Keratinocyte (primary cell): ENCODE data around the gene KRT84. TPM values are rescaled to one million over a fixed set of nuclear protein-coding genes. Genes with fewer than 3 reads are reported as not detected.

ENCODE experiments used
- DNase-seq: peaks from one replicate; pipeline ENCODE4 v3.0.0-alpha.2; 2011; ENCODE audit warnings: low read depth, missing footprints, low spot score
- FAIRE-seq: peaks from 2 replicates; lab custom pipeline; 2011; peaks lifted over from hg19 to GRCh38; lab: Jason Lieb, UNC
- H2AFZ ChIP-seq: 2 replicates; pipeline ENCODE4 v1.6.0; 2012; ENCODE audit warnings: low read length, control low read depth, inconsistent platforms; ENCODE audit not compliant: control insufficient read depth
- H3K27ac ChIP-seq: 2 replicates; pipeline ENCODE4 v1.5.1; 2011; ENCODE audit warnings: low read length; ENCODE audit not compliant: control insufficient read depth, insufficient read depth
- H3K27me3 ChIP-seq: 3 replicates; pipeline ENCODE4 v1.6.0; 2011; ENCODE audit warnings: low read length; ENCODE audit not compliant: control insufficient read depth, insufficient read depth; ENCODE audit errors: extremely low read depth
- H3K36me3 ChIP-seq, 2 experiments: 2 replicates in 1 of 2; 3 replicates in 1 of 2; pipeline ENCODE4 v1.5.1; 2011; ENCODE audit warnings: low read length in 2 of 2, mild to moderate bottlenecking in 1 of 2; ENCODE audit not compliant: control insufficient read depth in 2 of 2, insufficient read depth in 2 of 2; ENCODE audit errors: extremely low read depth in 1 of 2
- H3K4me1 ChIP-seq: 3 replicates; pipeline ENCODE4 v1.5.1; 2011; ENCODE audit warnings: low read length; ENCODE audit not compliant: control insufficient read depth, insufficient read depth; ENCODE audit errors: extremely low read depth
- H3K4me2 ChIP-seq: 3 replicates; pipeline ENCODE4 v1.6.0; 2011; ENCODE audit warnings: low read depth, low read length; ENCODE audit not compliant: control insufficient read depth, insufficient read depth; ENCODE audit errors: extremely low read depth
- H3K4me3 ChIP-seq, 3 experiments: fragments of 200-600 bp in 1 of 3; sonication (generic) in 1 of 3; 2 replicates in 2 of 3; 3 replicates in 1 of 3; pipeline ENCODE4 v1.5.1; 2011 to 2016; ENCODE audit warnings: low read length in 3 of 3, mild to moderate bottlenecking in 3 of 3, control low read depth in 2 of 3, inconsistent platforms in 1 of 3, low read depth in 1 of 3, mixed read lengths in 1 of 3, mixed run types in 1 of 3, moderate library complexity in 1 of 3; ENCODE audit not compliant: control insufficient read depth in 2 of 3, insufficient read depth in 2 of 3; ENCODE audit errors: extremely low read depth in 1 of 3
- H3K79me2 ChIP-seq: 2 replicates; pipeline ENCODE4 v1.6.0; 2012; ENCODE audit warnings: low read length; ENCODE audit not compliant: control insufficient read depth, insufficient read depth
- H3K9ac ChIP-seq: 3 replicates; pipeline ENCODE4 v1.6.0; 2011; ENCODE audit warnings: low read length; ENCODE audit not compliant: control insufficient read depth, insufficient read depth; ENCODE audit errors: extremely low read depth
- H3K9me1 ChIP-seq: 3 replicates; pipeline ENCODE4 v1.6.0; 2011; ENCODE audit warnings: low read length; ENCODE audit not compliant: control insufficient read depth, insufficient read depth; ENCODE audit errors: extremely low read depth
- H3K9me3 ChIP-seq: 2 replicates; pipeline ENCODE4 v1.5.1; 2012; ENCODE audit warnings: low read depth, low read length; ENCODE audit not compliant: control insufficient read depth
- H4K20me1 ChIP-seq: 3 replicates; pipeline ENCODE4 v1.6.0; 2011; ENCODE audit warnings: low read length; ENCODE audit not compliant: control insufficient read depth, insufficient read depth; ENCODE audit errors: extremely low read depth
- EZH2 ChIP-seq: IDR thresholded peaks from one replicate; pipeline ENCODE4 v1.6.1; 2012; ENCODE audit warnings: inconsistent platforms, mild to moderate bottlenecking, low read length, moderate library complexity
- dilution Hi-C: fragments of 300-500 bp; cut with MboI; formaldehyde crosslinking; loops from one replicate; pipeline ENCODE4 v1.7.0; 2020; ENCODE audit warnings: low sequenced_read_pairs; ENCODE audit not compliant: extremely low pct_ligation_motif_present
- polyA plus RNA-seq, 5 experiments: library from polyadenylated mRNA; depleted of rRNA in 3 of 5; stranded (reverse) in 3 of 5; stranded (forward) in 1 of 5; unstranded in 1 of 5; fragments of >200 nt; gene quantifications; 1 replicate in 1 of 5; 2 replicates in 3 of 5; 3 replicates in 1 of 5; pipeline versions ENCODE4 v1.2.1 to v1.2.3, GENCODE V29; 2011 to 2012; ENCODE audit warnings: missing spikeins in 2 of 5, low read depth in 1 of 5, low replicate concordance in 1 of 5
- TF ChIP-seq, protein P1 (sequence below), 3 experiments: IDR thresholded peaks in 1 of 3; conservative IDR thresholded peaks in 1 of 3; optimal IDR thresholded peaks in 1 of 3; 2 replicates in 2 of 3; 3 replicates in 1 of 3; pipeline versions ENCODE3 to v1.5.1; 2011; ENCODE audit warnings: low read length in 3 of 3, mild to moderate bottlenecking in 3 of 3, moderate library complexity in 2 of 3, control low read depth in 1 of 3, inconsistent platforms in 1 of 3; ENCODE audit not compliant: insufficient read depth in 2 of 3; ENCODE audit errors: extremely low read depth in 1 of 3

KRT84 gene
- polyA plus RNA-seq, 1 donor (not counting 4 experiments of a cell fraction or from before 2014, with no cell fraction given), result 0.10 TPM

DNA sequence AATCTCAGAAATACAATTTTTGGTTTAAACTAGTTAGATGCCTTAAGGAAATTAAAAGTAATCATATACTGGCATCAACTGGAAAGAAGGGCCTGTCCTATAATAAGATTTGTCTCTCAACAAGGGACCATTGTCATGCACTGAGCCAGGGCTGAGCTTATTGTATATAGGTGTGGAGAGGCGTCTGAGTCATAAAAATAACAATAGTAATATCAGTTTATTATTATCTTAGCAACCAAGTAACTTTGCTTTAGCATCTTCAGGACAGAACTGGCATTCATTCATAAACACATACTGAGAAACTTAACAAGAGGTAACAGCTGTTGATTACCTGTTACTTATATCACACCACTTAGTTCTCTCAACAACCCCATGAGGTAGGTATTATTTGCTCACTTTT lies 41.6 kb upstream of the KRT84 start:
- no peak for DNase-seq
- H3K4me3 ChIP-seq, result no peak overlapping the region
- peaks cover 8% of the 10 kb centered on the region for H3K4me1 ChIP-seq
- no peaks in the 10 kb centered on the region for H4K20me1 ChIP-seq
- peak; percentile 76 for FAIRE-seq
- H3K9me1 ChIP-seq, result no peaks in the 10 kb centered on the region
- H3K27me3 ChIP-seq, result no peaks in the 10 kb centered on the region
- no peaks in the 10 kb centered on the region for H3K79me2 ChIP-seq
- H3K4me2 ChIP-seq, result no peak overlapping the region
- no peak overlapping the region for H2AFZ ChIP-seq
- H3K27ac ChIP-seq, result no peak overlapping the region
- no peak overlapping the region for H3K9ac ChIP-seq
- peaks cover 0 to 3% of the 10 kb centered on the region in 2 experiments for H3K36me3 ChIP-seq
- dilution Hi-C loops, result no loop called here
- H3K9me3 ChIP-seq, result no peaks in the 10 kb centered on the region
- TF ChIP-seq EZH2, result no peak
- TF ChIP-seq, protein P1, sequence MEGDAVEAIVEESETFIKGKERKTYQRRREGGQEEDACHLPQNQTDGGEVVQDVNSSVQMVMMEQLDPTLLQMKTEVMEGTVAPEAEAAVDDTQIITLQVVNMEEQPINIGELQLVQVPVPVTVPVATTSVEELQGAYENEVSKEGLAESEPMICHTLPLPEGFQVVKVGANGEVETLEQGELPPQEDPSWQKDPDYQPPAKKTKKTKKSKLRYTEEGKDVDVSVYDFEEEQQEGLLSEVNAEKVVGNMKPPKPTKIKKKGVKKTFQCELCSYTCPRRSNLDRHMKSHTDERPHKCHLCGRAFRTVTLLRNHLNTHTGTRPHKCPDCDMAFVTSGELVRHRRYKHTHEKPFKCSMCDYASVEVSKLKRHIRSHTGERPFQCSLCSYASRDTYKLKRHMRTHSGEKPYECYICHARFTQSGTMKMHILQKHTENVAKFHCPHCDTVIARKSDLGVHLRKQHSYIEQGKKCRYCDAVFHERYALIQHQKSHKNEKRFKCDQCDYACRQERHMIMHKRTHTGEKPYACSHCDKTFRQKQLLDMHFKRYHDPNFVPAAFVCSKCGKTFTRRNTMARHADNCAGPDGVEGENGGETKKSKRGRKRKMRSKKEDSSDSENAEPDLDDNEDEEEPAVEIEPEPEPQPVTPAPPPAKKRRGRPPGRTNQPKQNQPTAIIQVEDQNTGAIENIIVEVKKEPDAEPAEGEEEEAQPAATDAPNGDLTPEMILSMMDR (optimal IDR thresholded peaks at IDR 0.05 in 1 of 3, IDR thresholded peaks at IDR 0.05 in 1 of 3, conservative IDR thresholded peaks at IDR 0.05 in 1 of 3; ENCODE audit: extremely low read depth in 1 of 3, insufficient read depth in 2 of 3, low read length in 3 of 3), result no peak

DNA sequence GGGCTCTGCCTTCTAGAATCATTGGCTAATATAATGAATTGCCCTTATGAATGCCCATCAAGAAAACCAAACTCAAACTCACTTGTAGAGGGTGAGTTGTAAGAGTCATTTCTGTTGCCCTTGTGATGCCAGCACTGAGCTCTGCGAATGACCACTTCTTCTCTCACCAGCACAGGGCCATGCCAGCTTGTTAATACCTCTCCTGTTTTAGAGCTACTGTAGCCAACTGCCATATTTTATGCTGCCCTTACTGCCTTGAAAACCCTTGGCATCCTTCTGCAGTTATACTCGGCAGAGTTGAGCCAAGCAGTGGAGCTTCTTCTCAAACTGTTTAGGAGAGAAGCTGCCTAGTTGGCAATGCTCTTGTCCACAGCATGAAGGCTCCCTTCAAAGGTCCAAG lies 40.6 kb upstream of the KRT84 start:
- no peak overlapping the region for H2AFZ ChIP-seq
- H3K9me3 ChIP-seq, result no peaks in the 10 kb centered on the region
- H3K9ac ChIP-seq, result no peak overlapping the region
- peaks cover 0 to 3% of the 10 kb centered on the region in 2 experiments for H3K36me3 ChIP-seq
- peaks cover 8% of the 10 kb centered on the region for H3K4me1 ChIP-seq
- TF ChIP-seq, protein P1 (optimal IDR thresholded peaks at IDR 0.05 in 1 of 3, IDR thresholded peaks at IDR 0.05 in 1 of 3, conservative IDR thresholded peaks at IDR 0.05 in 1 of 3; ENCODE audit: extremely low read depth in 1 of 3, insufficient read depth in 2 of 3, low read length in 3 of 3), result no peak
- TF ChIP-seq EZH2, result no peak
- FAIRE-seq (no peak), DNase-seq (no peak)
- no peaks in the 10 kb centered on the region for H3K9me1 ChIP-seq
- no peak overlapping the region for H3K4me3 ChIP-seq
- no peak overlapping the region for H3K27ac ChIP-seq
- H3K4me2 ChIP-seq, result no peak overlapping the region
- H3K79me2 ChIP-seq, result no peaks in the 10 kb centered on the region
- dilution Hi-C loops, result no loop called here
- no peaks in the 10 kb centered on the region for H3K27me3 ChIP-seq
- no peaks in the 10 kb centered on the region for H4K20me1 ChIP-seq
